AG10803 (cell line): ENCODE measurements around the gene ABHD17B.
A peak's percentile ranks its signal among the peaks of the same experiment; 100 is the strongest.
"Not testable (repeated sequence)": the region's sequence is repeated elsewhere in the genome, so short reads cannot be mapped to it uniquely, and the experiment has no call there.

Experiments used
- DNase-seq: peaks from one replicate; pipeline ENCODE4 v3.0.0; 2010; ENCODE audit warnings: low read depth
- H3K4me3 ChIP-seq: 2 replicates; pipeline ENCODE4 v1.5.1; 2011; ENCODE audit warnings: mild to moderate bottlenecking, low read length, control low read depth
- TF ChIP-seq, protein P1 (sequence below): conservative IDR thresholded peaks from 2 replicates; pipeline ENCODE4 v1.5.1; 2011; ENCODE audit warnings: mild to moderate bottlenecking, low read length, control low read depth, inconsistent platforms

ABHD17B gene

DNA sequence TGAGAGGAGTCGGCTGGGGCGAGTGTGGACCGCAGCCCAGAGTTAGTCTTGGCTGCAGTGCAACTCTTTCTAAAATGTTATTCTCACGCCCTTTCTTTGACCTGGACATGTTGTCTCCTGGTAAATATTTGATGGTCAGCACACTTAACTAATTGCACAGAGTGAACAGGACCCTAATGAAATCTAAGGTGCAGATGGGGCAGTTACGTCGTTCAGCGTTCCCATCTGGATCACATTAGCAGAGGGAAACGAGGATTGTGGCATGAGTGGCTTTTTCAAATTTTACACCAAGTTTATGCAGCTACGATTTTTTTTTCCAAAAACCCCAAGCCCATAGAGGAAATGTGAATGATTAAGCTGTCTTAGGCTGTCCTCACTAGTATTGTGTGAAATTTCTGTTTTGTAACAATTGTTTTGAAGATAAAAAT, 929 bp upstream of the ABHD17B start:
- peak overlapping the region; percentile 76 for H3K4me3 ChIP-seq
- peak; percentile 68 for DNase-seq
- TF ChIP-seq, protein P1, sequence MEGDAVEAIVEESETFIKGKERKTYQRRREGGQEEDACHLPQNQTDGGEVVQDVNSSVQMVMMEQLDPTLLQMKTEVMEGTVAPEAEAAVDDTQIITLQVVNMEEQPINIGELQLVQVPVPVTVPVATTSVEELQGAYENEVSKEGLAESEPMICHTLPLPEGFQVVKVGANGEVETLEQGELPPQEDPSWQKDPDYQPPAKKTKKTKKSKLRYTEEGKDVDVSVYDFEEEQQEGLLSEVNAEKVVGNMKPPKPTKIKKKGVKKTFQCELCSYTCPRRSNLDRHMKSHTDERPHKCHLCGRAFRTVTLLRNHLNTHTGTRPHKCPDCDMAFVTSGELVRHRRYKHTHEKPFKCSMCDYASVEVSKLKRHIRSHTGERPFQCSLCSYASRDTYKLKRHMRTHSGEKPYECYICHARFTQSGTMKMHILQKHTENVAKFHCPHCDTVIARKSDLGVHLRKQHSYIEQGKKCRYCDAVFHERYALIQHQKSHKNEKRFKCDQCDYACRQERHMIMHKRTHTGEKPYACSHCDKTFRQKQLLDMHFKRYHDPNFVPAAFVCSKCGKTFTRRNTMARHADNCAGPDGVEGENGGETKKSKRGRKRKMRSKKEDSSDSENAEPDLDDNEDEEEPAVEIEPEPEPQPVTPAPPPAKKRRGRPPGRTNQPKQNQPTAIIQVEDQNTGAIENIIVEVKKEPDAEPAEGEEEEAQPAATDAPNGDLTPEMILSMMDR = no peak

DNA sequence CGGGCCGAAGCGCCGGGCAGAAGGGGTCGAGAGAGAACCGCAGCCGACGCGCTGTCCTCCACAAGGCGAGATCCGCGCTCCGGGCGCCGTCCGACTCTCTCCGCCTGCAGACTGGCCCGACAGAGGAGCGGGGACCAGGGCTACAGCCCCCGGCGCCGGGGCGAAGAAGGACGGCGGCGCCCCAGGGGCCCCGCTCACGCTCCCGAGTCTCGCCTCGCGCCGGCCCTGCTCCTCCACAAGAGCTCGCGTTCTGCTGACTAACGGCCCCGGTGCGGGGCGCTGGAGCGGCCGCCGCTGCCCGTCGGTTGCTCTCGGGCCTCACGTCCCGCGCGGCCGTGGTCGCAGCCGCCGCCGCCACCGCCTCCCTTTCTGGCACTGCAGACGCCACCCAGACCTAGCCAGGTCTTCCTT, 338 bp downstream of the ABHD17B start:
- DNase-seq = no peak
- TF ChIP-seq, protein P1 = no peak

GRCh38 chr9:71909887-71910649, 925 bp downstream of the ABHD17B start:
- TF ChIP-seq, protein P1 = no peak
- H3K4me3 ChIP-seq = peak overlapping the region; percentile 76
- DNase-seq = peak; percentile 18

More for the DNA sequence above, 338 bp downstream of the ABHD17B start:
- H3K4me3 ChIP-seq = peak overlapping the region; percentile 76

- no peak for DNase-seq
- peak overlapping the region; percentile 76 for H3K4me3 ChIP-seq
- TF ChIP-seq, protein P1 = no peak
Measured at GRCh38 chr9:71908825-71909224, 2.2 kb downstream of the ABHD17B start.

DNA sequence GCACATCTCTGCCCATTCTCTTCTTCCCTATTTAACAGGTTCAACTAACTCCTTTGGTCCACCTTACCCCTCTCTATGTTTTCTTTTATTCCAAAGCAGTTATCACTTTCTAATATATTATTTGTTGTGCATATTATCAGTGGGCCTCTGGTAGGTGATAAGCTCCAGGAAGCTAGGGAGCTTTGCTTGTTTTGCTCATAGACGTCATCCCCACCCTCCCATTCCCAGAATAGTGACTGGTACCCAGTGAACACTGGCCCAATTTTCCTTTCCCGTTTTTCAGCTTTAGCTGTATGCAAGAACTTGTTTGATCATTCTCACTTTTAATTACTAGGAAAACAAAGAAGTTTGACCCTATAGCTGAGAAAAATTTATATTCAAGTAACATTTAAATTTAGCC, 6.9 kb downstream of the ABHD17B start:
- DNase-seq = no peak
- TF ChIP-seq, protein P1 = no peak
- H3K4me3 ChIP-seq = no peak overlapping the region

DNA sequence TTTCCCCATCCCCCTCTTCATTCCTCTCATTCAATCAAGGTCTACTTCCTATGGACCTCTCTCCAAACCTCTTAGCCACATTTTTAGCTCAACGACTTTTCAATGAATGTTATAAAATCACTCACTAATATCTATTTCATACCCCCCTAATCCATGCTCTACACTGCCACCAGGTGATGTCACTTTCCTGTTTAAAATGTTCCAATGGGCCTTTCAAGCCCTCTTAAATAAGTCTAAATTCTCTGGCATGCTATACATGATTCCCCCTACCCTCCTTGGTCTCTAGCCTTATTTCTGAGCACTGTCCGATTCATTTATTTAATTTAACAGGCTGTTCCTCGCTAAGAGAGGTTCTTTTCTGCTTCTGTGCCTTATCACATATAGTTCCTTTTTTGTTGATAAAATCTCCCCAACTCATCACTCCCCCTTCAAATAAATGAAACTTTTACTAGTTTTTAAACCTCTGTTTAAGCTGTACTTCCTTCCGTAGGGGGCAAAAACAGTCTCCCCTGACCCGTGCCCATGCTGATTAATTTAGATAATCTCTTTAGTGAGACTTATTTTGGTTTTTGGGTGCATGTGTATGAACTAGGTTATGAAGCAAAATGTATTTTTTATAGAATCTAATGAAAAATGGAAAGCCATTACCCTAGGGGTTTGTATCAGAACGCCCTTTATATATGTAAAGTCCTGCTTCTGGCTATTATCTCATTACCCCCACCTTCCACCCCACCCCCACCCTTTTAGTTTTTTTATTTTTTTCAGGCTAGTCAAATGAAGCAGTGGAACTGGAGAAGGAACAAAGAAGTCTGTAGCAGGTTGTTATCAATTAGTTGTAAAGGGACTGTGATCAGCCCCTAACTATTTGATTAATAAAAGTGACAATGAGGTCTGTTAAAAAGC, 9.0 kb downstream of the ABHD17B start:
- H3K4me3 ChIP-seq = no peak overlapping the region
- TF ChIP-seq, protein P1 = no peak
- DNase-seq = no peak

DNA sequence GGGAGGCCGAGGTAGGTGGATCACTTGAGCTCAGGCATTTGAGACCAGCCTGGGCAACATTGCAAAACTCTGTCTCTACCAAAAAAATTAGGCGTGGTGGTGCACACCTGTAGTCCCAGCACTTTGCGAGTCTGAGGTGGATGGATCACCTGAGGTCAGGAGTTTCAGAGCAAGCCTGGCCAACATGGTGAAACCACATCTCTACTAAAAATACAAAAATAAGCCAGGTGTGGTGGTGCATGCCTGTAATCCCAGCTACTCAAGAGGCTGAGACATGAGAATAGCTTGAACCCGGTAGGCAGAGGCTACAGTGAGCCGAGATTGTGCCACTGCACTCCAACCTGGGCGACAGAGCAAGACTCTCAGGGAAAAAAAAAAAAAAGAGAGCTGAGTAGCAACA, 12.2 kb downstream of the ABHD17B start:
- DNase-seq, H3K4me3 ChIP-seq: not testable (repeated sequence)
